Activated CD4-positive, alpha-beta T cell treated with anti-CD3 and anti-CD28 coated beads, Interleukin-2, amount 50 U/mL, for 16 hours (primary cell): ENCODE measurements around the gene TMX4.
"Not testable (repeated sequence)": the region's sequence is repeated elsewhere in the genome, so short reads cannot be mapped to it uniquely, and the experiment has no call there.

Source experiments
- DNase-seq: peaks from one replicate; pipeline ENCODE4 v3.0.0-alpha.2; 2020

TMX4 gene

GRCh38 chr20:7959484-7959883, 60.1 kb downstream of the TMX4 start:
- DNase-seq, result no peak

DNA sequence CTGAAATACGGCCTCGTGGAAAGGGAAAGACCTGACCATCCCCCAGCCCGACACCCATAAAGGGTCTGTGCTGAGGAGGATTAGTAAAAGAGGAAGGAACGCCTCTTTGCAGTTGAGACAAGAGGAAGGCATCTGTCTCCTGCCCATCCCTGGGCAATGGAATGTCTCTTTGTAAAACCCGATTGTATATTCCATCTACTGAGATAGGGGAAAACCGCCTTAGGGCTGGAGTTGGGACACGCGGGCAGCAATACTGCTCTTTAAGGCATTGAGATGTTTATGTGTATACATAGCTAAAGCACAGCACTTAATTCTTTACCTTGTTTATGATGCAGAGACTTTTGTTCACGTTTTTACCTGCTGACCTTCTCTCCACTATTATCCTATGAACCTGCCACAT, 63.0 kb downstream of the TMX4 start:
- DNase-seq, result not testable (repeated sequence)

GRCh38 chr20:7950387-7950786, 69.2 kb downstream of the TMX4 start:
- DNase-seq, result no peak

DNA sequence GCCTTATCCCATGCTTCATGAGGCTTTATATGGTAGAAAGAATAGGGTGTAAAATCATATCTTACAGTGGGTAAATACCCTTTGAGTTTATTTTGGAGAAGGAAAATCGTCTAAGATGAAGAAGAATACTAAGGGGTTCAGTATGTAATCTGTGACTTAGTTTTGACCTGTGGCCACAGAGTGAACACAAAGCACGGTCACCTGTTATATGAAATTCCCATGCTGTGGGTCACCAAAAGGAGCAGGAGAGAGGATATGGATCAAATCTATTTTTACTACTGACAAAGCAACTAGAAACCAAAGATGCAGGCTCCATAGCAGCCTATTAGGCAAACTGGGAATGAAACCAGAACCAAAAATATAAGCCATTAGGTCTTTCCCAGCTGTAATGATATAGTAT, 75.7 kb downstream of the TMX4 start:
- no peak for DNase-seq

- DNase-seq, result no peak
Measured at GRCh38 chr20:7940341-7940740, 79.2 kb downstream of the TMX4 start, which contains the start of gene HAO1. HAO1 (minus strand) TSS chr20:7940458; CDS start chr20:7940422, 36 bp downstream.

GRCh38 chr20:7939663-7940062, 79.9 kb downstream of the TMX4 start:
- DNase-seq, result no peak

DNA sequence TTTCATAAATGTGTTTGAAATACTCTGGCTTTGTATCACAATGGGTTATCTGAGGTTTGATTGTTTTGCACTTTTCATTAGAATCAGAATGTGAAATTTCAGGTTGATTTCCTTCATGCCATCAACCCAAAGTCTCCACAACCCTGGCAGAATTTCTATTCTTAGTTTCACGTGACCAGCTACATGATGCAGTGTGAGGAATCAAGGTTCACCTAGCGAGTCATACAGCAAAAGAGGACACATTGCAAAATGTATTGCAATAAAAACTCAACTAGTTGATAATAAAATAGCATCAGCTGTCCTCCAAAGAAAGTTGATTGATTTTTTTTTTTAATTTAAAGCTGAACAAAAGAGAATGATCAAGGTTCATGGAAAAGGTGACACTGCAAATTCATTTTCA, 81.5 kb downstream of the TMX4 start:
- DNase-seq, result no peak

- no peak for DNase-seq
Measured at GRCh38 chr20:7937328-7937727, 82.2 kb downstream of the TMX4 start.

- no peak for DNase-seq
Measured at GRCh38 chr20:7935027-7935551, 84.5 kb downstream of the TMX4 start.

GRCh38 chr20:7933346-7933745, 86.2 kb downstream of the TMX4 start:
- no peak for DNase-seq

- no peak for DNase-seq
Measured at GRCh38 chr20:7930343-7930742, 89.2 kb downstream of the TMX4 start.
